GM21786 (cell line): ENCODE data around the gene TTLL11.

Source experiments
- ATAC-seq: cut with Tn5 transposase; IDR thresholded peaks from one replicate; pipeline ENCODE4 v1.9.1; 2021; ENCODE audit not compliant: unreplicated experiment

TTLL11 gene

DNA sequence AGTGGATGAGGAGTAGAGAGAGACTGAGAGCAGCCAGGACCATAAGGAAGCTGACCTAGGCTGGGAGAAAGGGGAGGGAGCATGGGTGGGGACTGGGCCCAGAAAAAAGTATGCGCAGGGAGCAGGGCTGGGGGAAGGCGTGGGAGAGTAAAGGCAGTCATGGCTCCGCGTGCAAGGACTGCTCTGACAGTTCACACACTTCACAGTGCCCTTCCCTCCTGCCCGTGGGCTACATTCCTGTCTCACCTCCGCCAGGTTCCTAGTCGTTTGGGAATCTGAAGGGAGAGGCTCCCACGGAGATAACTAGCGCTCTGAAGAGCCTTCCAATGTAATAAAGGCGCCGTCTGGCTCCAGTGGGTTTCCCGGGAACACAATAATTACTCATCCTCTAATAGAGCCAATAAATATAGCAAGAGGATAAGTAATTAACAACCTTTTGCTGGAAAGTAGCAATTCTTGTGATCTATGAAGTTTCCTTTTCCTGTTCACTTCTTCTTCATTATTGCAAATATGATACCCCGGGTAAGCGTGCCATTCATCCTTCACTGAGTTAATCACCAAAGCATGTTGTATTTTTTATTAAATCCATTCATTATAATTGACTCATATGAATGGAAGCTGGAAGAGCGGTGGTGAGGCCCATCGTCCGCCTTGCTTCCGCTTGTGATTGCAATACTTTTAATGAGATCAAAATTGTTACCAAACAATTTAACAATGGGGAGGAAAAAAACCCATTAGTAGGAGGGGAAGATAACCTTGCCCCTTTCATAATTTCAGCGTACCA, 39.3 kb downstream of the TTLL11 start:
- no peak for ATAC-seq

DNA sequence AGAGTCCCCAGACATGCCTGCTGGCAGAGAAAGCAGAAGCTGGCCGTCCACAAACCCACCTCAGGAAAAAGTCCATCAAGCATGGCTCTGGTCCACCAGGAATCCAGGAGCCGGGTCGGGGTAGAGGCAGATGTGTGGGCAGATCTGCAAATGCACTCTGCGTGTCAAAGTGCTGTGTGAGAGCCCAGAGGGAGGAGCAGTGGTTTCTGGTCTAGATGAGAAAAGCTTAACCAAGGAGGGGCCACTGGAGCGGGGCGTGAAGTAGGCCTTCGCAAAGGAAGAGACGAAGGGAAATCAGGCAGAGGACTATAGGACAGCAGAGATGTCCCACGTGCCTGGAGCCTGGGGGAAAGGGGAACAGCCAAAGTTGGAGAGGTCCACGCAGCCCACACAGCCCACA, 40.0 kb downstream of the TTLL11 start:
- ATAC-seq, result no peak

DNA sequence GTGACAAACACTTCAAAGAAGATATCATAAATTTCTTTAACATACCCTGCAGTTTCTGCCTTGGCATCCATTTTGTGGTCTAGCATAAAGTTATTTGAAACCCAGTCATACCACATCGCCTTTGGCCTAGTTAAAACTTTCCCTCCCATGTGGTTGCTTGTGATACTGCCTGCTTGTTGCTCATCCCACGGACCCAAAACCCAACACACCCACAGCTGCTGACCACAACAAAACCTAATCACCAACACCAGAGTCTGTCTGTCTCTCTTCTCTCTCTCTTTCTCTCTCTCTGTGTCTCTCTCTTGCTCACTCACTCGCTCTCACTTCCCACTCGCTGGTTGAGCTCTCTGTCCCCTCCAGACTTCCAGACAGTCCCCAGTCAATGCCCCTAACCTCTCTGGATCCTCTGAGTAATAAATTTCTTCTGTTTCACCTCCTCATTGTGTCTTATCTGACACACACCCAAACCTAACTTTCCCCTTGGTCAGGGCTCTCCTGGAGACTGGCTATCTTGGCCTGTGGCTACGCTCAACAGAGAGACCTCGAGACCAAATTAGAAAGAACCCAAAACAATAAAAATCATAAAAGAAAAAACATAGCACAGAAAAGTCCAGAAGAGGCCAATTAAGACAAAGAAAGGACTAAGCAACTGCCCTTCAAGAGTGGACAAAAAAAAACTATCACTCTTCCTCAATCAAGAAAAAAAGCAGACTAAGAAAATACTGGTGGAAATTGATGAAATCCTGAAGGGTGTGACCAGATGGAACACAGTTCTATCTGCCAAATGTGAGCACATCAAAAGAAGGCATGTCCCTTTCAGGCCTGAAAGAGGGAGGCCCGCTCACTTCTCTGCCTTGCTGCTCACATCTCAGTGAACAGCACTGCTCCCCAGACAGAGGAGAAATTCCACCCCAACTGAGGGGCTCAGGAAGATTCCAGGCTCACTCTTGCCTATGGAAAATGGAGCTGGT, 41.5 kb downstream of the TTLL11 start:
- ATAC-seq, result no peak

DNA sequence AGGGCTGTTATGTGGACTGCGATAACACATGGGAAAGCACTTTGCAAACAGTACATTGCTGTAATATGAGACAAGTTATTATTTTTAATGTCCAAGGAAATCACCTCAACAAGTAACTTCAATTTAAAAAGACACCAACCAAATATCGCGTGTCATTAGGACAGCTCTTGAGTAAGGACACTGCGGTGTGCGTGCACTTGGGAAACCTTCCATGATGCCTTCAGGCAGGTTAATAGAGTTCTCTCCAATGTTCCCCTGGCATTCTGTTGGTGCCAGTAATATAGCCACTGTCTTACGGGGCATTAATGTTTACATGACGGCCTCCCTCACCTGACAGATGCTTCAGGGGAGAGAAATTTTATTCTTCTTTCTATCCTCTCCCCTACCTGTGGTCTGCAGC, 42.9 kb downstream of the TTLL11 start:
- ATAC-seq, result no peak

DNA sequence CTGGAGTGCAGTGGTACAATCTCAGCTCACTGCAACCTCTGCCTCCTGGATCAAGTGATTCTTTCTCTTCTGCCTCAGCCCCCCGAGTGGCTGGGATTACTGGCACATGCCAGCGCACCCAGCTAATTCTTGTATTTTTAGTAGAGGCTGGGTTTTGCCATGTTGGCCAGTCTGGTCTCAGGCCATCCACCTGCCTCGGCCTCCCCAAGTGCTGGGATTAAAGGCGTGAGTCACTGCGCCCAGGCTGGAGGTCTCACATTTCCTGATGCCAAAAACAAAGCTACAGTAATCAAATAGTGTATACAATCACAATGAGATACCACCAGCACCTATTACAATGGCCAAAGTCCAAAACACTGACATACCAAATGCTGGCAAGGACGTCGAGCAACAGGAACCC, 51.1 kb downstream of the TTLL11 start:
- ATAC-seq, result no peak

DNA sequence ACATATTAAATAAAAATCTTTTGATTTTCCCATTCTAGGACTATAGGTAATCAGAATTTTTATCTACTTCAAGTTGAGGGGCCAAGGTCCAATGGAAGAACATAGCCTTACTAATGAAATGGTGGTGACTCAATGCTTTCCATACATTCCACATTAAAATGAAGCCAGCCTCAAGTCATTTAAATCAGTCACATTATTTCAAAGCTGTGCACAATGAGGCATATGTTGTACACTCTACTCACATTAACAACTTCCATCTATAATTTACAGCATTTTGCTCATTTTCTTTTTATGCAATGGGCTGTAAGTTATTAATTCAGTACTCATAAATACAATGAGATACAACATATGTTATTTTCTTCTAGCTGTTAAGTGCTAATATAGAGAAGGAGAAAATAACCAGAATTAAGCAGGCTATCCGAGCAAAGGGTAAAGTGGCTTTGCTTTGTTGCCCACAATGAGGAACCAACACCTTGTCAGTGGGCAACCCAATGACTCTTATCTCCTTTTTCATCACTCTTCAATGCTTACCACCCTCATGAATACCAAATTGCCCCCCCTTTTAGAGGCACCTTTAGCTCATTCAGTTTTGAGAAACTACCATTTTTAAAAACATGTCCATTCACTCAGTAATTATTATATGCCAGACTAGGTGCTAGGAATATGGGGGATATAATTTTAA, 52.4 kb downstream of the TTLL11 start:
- ATAC-seq, result no peak

DNA sequence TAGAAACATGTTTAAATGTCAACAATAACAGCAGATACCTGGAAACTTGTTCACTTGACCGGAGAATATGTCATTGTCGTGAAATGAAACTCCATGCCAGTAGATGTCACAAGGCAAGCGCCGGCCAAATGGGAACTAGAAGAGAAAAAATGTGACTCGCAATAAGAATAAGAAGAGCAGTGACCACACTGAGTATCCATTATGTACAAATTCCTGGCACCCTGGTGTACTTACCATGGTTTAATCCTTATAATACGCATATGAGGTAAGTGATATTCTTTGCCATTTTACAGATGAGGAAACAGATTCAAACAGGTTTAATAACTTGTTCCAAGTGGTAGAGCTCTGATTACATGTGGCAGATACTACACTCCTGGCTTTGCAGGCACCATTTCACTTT, 53.9 kb downstream of the TTLL11 start:
- ATAC-seq, result no peak

DNA sequence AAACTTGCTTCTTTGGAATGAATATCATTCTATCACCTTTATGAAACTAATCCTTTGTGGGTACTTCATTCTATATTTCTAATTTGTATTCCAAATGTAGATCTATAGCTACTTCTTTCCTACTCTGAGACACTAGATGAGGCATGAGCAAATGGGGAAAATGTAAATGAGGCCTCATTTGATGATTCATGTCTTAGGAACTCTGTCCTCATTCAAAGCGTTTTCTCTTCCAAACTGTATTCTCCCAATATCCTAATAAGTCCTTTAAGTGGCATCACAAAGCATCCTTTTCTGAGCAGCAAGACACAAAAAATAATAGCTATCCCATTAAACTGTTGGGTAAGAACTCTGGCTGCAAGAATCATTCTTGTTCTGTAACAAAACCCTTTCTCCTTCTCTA, 56.1 kb downstream of the TTLL11 start:
- no peak for ATAC-seq

DNA sequence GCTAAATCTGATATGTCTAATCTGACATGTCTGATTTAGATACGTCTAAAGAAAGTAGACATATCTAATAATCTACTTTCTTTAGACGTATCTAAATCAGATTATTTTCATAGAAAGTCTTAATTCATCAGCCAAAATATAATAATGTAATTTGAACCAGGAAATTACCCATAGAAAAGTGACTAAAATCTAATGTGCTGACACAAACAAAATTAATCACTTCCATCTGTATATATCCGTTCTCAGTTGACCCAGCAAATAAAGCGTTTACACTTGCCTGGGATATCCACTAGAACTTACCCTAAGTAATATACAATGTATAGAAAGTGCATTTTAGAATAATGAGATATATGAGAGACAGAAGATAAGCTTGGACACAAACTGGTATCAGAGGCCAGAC, 56.7 kb downstream of the TTLL11 start:
- no peak for ATAC-seq

DNA sequence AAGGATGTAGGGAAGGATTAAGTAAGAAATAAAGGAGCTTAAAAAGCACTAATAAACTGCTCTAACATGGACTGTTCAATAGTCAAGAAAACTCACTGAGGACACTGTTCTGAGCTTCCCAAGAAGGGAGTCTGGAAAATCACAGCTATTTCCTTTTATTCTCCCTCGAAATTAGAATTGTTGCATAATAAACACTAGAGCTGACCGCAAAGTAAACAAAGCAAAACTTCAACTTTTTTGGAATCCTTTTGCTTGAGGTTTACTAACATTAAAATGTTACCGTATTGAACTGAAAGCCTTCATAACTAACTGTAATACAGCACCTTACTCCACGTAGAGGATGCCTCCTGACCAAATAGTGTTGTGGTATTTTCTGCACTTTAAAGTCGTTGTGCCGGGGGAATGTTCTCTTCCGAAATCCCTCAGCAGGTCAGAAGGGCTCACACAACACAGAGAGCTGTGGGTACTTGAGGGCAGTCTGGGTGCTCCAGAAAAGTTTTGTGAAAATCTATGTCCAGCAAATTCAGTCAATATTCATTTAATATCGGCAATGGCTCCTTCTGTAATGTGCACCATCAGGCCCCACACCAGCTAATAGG, 59.2 kb downstream of the TTLL11 start:
- no peak for ATAC-seq

DNA sequence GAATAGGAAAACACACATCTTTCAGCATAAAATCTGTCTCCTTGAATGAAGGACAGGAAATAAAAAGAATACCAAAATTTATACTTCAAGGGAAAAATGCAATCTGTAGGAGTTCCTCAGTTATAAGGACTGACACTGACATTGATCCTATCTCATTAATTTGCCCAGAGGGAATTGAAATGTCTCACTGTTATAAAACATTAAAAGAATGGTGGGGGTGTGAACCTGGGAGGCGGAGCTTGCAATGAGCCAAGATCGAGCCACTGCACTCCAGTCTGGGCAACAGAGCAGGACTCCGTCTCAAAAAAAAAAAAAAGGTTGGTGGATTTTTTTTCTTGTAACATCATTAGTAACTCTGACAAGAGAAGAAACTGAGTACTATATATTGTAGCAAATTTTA, 60.8 kb downstream of the TTLL11 start:
- ATAC-seq, result no peak

DNA sequence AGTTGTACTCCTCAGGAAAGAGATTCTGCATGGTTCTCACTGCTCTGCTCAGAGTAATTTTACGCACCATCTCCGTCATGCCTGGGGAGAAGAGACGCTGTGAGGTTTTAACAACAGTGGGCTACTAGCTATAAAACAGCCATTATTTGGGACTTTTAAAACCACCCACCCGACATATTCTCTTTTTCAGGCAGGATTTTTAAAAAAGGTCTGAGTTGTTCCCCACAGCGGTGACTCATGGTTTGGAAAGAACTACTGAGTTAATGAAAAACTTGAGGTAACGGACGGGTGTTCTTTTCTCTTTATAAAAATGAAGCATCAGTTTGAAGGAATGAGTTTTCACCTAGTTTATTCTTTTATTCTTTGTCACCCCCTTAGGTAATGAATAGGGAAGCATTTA, 61.3 kb downstream of the TTLL11 start:
- no peak for ATAC-seq

DNA sequence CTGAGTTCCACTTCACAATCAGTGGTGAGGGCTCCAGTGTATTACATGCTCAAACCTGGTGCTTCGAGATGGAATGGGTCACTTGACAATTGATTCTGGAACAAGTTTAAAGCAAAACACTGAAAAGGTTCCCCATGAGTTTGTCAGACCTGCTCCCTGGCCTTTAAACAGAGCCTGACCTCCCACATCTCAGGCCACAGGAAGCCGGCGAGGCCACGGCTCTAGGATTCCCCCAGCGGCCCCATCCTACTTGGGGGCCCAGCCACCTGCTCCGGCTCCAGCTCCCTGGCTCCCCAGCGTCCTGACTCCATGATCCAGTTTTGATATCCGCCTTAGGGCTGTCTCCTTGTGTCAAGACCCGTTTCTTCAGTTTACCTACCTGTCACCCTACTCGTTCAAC, 62.0 kb downstream of the TTLL11 start:
- no peak for ATAC-seq

DNA sequence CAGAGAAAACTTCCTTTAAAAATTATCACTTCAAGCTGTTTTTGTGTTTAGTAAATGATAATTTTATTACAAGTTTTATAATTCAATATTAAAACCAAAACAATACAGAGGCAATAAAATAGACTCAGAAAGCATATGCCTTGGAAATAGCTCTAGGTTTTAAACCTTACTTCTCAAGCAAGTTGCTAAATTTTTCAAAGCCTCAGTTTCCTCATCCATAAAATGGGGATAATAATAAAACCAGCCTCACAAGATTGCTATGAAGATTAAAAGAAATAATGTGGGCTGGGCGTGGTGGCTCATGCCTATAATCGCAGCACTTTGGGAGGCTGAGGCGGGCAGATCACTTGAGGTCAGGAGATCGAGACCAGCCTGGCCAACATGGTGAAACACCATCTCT, 62.8 kb downstream of the TTLL11 start:
- ATAC-seq, result no peak

DNA sequence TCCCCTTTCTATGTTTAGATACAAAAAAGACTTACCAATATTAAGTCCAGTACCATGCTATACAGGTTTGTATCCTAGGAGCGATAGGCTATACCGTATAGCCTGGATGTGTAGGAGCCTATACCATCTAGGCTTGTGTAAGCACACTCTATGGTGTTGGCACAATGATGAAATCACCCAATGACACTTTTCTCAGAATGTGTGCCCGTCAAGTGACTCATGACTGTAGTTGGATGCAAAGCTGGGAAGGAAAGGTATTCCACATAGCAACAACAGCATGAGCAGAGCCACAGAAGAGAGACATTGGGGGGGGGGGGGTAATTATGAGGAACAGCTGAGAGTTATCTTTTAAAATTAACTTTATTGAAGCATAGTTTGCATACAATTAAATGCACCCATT, 63.2 kb downstream of the TTLL11 start:
- ATAC-seq, result no peak

DNA sequence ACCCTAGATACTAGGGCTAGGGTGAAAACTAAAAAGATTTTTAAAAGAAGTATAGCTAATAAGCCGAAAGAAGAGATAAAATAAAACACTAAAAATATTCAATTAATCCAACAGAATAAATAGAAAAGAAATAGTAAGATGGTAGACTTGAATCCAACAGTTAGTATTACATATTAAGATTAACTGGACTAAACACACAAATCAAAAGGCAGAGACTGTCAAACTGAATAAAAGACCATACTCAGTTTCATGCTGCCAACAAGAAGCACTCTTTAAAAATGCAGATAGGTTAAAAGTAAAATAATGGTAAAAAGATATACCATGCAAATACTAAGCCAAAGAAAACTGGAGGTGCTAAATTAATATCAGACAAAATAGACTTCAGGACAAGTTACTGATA, 65.0 kb downstream of the TTLL11 start:
- no peak for ATAC-seq

DNA sequence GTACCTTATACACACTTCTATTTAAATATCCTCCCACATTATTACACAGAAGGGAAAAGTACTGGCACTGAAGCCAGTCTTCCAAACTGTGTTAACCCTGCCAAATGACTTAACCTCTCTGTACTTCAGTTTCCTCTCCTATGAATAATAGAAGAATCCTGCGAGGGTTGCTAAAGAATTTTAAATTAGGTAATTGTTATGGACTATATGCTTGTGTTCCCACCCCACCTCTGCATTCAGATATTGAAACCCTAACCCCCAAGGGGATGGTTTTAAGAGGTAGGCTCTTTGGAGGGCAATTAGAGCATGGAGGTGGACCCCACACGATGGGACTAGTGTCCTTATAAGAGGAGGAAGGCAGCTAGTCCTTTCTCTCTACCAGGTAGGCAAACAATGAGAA, 72.7 kb downstream of the TTLL11 start:
- ATAC-seq, result no peak

DNA sequence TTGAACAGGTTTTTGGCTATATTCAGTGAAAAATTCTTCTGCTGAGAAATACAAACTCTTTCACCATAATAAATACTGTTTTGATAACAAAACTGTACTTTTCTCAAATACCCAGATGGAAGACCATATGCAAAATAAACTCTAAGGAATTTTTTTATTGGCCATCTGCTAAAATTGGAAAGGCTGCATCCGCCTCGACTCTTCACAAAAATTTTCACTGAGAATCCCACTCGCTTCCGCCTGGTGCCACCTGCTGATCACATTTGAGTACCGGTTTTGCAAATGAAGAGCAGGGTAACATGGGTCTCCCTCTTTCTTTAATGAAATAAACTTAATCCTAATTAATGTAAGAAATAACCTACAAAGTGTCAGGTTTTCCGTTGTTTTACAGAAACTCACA, 76.4 kb downstream of the TTLL11 start:
- no peak for ATAC-seq

DNA sequence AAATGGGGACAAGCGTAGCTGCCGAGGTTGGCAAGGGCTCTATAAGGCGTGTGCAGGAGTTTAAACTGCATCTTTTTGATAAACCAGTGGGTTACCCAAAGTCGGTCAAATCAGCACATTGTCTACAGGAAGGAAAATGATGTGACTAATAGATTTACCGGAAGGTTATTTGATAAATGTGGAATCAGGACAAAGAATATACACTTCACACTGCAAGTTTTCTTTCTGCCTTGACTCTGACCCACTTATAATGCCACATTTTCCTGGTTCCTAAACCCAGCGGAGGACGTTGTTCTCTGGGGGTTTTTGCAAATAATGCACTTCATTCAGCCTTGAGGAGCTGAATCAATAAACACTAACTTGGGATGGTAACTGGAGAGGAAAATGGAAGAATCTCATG, 76.8 kb downstream of the TTLL11 start:
- ATAC-seq, result no peak

DNA sequence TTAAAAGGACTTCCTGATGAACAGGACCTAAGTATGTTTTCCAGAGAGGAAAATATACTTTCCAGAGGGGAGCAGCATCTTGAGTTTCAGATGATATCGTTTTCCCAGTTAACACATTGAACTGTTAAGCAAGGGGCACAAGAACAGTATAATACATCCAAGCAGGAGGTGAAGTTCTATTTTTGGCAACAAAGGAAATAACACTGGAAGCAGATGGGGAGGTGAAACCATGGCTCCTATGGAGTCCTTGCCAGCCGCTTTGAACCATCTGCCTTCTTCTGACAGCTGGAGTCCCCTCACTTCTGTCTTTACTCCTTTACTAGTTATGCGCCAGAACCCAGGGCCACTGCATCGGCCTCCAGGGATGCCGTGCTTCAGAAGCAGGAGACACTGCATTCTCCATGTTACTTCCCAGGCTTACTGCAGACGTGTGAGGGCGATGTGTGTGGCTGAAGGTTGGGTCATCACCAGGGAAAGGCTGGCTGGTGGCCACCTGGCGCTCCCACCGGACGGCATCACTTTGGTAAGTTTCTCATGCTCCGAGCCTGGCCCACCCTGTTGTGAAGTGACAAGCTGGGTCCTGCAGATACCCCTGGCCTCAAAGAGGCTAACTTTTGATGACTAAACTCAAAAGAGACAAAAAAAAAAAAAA, 77.8 kb downstream of the TTLL11 start:
- no peak for ATAC-seq
